ENCODE results near the gene TRMT11.

GRCh38 chr6:126071000-126071647 lies 84.8 kb downstream of the TRMT11 start:
- TF ChIP-seq, protein P1, sequence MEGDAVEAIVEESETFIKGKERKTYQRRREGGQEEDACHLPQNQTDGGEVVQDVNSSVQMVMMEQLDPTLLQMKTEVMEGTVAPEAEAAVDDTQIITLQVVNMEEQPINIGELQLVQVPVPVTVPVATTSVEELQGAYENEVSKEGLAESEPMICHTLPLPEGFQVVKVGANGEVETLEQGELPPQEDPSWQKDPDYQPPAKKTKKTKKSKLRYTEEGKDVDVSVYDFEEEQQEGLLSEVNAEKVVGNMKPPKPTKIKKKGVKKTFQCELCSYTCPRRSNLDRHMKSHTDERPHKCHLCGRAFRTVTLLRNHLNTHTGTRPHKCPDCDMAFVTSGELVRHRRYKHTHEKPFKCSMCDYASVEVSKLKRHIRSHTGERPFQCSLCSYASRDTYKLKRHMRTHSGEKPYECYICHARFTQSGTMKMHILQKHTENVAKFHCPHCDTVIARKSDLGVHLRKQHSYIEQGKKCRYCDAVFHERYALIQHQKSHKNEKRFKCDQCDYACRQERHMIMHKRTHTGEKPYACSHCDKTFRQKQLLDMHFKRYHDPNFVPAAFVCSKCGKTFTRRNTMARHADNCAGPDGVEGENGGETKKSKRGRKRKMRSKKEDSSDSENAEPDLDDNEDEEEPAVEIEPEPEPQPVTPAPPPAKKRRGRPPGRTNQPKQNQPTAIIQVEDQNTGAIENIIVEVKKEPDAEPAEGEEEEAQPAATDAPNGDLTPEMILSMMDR (IDR thresholded peaks at IDR 0.05) = no peak
- no peak for TF ChIP-seq POLR2A (IDR thresholded peaks at IDR 0.05)
